DMS53 (cell line): ENCODE data around the gene CFAP298.
"Not testable (repeated sequence)": the region's sequence is repeated elsewhere in the genome, so short reads cannot be mapped to it uniquely, and the experiment has no call there.

Experiments used
- DNase-seq: peaks from one replicate; lab custom pipeline; 2025; lab: John Stamatoyannopoulos, UW

CFAP298 gene

DNA sequence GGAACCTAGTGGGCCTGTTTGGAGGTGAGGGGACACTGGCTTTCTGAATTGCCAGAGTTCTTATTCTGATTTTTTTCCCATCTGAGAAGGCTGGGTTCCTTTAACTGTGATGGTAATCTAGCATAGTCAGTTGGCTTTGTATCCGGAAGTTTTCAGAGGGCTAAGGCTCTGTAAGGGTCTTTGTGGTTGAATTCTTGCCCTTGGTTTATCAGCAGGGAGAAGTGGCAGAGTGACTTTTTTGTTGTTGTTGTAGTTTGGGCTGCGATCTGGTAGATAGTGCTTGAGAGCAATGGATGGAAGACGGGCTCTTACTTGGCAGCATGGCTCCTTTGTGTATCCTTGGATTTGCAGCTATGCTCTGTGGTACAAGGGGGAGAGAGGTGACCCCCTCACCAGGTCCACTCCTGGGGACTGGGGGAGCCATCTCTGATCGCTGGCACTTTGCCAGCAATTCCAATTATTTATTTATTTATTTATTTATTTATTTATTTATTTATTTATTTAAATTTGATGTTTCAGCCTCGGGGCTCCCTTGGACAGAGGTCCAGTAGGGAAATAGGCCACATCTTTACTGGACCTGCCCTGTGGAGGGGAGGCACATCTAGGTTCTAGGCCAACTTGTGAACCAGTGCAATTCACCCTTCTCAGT, 45.3 kb downstream of the CFAP298 start:
- DNase-seq, result no peak

GRCh38 chr21:32565856-32566465, 46.2 kb downstream of the CFAP298 start:
- DNase-seq, result no peak

GRCh38 chr21:32562915-32563314, 49.3 kb downstream of the CFAP298 start:
- DNase-seq, result no peak

GRCh38 chr21:32562426-32562825, 49.8 kb downstream of the CFAP298 start:
- DNase-seq, result no peak

GRCh38 chr21:32561476-32561875, 50.7 kb downstream of the CFAP298 start:
- not testable (repeated sequence) for DNase-seq

DNA sequence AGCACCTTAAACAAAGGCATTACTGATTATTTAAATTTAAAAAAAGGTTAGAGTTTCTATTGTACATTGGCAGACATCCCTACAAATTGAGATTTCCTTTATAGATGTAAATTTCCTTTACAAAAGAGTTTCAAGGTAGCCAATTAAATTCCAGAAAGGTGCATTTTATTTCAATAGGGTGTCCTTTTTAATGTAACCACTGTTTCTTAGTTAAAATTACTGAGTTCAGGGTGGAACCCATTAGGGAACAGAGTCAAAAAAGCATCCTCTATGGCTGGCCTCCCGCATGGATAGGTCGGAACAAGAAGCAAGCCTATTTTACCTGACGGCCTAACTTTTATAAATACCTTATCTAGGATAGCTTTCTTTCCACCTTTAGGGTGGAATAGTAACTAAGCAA, 51.3 kb downstream of the CFAP298 start:
- DNase-seq, result no peak

DNA sequence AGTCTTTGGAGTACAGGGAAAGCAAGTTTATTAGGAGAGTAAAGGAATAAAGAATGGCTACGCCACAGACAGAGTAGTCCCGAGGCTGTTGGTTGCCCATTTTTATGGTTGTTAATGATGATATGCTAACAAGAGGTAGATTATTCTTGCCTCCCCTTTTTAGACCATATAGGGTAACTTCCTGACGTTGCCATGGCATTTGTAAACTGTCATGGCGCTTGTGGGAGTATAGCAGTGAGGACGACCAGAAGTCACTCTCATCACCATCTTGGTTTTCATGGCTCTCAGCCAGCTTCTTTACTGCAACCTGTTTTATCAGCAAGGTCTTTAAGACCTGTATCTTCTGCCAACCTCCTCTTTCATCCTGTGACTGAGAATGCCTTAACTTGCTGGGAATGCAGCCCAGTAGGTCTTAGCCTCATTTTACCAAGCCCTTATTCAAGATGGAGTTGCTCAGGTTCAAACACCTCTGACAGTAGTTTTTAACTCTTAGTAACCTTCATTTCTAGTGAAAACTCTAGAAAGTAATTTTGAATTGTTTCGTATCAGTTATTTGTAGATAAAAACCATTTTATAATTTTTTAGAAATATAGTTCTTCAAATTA, 53.1 kb downstream of the CFAP298 start:
- DNase-seq, result no peak

DNA sequence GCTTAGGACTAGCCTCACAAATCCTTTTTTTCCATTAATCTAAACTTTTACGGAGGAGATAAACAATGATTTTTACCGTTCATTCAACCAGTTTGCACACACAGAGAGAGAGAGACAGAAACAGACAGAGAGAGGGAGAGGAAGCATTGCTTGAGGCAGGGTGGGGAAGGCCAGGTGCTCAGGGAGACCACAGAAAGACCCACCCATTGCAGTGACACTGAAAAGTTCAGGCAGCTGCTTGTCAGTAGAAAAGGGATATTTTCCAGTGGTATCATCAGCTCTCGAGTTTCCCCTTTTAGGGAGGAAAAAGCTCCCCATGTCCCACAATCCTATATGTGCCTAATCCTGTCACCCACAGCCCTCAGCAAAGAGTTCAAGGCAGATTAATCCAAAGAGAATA, 54.1 kb downstream of the CFAP298 start:
- DNase-seq, result no peak

DNA sequence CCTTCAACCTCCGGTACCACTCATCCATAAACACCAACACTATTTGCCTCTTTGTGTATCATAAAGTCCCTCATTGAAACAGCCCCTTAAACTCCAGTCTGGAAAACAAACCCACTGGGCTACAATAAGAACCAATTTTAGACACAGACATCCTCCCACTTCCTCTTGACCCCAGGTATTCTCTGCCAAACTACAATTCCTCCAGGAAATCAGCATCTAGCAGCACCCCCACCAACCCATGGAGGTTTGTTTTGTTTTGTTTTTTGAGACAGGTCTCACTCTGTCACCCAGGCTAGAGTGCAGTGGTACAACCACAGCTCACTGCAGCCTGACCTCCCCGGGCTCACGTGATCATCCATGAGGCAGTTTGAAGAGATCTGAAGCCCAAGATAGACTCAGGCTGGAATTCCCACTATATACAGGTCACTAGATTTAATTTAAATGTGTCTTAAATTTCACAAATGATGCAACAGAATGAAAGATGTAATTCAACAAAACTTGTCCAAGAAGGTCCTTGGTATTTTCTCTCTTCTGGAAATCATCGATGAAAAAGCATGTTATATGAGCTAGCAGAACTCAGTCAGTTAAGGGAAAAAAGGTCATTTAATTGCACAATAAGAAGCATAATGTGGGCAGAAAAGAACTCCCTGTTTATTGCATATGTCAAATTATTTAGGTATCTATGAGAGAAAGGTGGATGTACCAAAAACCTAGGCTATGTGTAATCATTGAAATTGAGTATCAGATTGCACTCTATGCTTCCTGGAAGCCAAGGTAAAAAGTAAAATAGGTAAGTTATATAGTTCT, 57.1 kb downstream of the CFAP298 start:
- DNase-seq, result no peak

DNA sequence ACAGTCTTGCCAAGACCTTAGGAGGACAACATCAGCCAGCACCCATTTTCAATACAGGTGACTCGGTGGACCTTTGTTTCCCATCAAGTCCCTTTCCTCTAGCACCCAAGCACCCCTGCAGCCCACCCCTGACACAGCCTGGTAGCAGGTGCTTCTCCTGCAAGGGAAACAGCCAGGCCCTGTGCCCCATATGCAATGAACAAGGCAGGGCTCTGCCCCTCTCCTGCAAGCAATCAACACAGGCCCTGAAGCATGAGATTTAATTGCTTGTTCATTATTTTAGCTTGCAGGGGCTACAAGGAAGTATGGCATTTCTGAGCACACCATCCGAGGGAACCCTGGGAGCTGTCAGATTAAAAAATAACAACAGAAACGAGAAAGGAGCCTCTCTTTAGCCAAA, 62.3 kb downstream of the CFAP298 start:
- no peak for DNase-seq

- DNase-seq, result no peak
Observed at GRCh38 chr21:32549440-32549839, 62.7 kb downstream of the CFAP298 start.
